GM18951 (cell line): ENCODE results near the gene SCAF11.

Source experiments
- POLR2A ChIP-seq: IDR thresholded peaks from 4 replicates; pipeline ENCODE4 v1.6.1; 2011; ENCODE audit warnings: mild to moderate bottlenecking; ENCODE audit not compliant: insufficient read length, insufficient read depth; ENCODE audit errors: extremely low read depth
- in situ Hi-C: fragments of 300-500 bp; cut with MboI; formaldehyde crosslinking; loops from one replicate; pipeline ENCODE4 v1.12.0; 2022; ENCODE audit warnings: low sequenced_read_pairs, mixed read lengths, inconsistent platforms; ENCODE audit not compliant: unreplicated experiment

SCAF11 gene

DNA sequence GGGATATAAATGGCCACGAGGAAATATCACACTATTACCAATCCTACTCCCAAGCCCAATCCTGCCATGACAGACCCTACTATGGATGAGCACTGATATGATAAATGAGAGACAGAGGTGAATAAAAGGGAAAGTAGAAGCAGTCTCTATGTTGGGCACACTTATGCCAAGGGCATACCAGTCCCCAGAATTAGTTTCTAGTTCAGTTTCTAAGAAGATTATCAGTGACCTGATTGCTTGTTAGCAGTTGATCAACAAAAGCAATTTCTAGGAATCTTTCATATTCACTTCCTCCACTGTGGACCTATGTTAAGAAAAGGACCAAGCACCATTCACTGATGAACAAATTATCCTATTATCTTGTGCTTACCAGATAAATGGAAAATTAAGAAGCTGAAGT lies 20.0 kb downstream of the SCAF11 start:
- TF ChIP-seq POLR2A: no peak
- in situ Hi-C loops: no loop called here

DNA sequence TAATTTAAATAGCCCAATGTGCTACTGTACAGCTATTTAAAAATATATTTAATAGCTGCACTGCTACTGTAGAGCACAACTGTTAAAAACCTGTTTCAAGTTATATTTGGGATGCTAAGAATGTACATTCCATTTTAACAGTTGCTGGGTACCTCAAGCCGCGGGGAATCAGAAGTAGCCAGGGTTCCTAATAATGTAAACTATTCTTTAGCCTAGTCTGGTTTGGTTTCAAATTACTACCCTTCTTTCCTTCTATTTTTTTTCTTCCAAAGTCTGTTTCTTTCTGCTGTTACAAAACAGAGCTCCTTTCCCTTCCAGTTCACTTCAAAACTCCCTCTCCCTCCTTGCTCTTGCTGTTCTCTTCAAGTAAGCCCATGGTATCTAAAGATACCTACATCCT lies 21.3 kb downstream of the SCAF11 start:
- TF ChIP-seq POLR2A: no peak
- in situ Hi-C loops: no loop called here

DNA sequence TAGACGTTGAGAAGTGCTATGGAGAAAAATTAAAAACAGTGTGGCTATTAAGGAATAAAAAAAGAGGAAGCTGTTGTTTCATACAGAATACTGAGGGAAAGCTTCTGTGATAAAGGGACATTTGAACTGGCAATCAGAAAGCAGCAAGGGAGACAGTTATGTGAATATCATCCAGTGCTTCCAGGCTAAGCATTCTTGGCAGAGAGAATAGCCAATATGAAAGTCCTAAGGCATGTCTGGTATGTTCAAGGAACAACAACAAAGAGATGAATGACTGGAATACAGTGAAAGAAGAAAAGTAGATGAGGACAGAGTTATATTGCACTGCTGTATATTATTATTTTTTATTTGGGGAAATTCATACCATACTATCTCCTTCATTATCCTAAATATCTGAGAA lies 23.9 kb downstream of the SCAF11 start:
- no peak for TF ChIP-seq POLR2A
- in situ Hi-C loops: no loop called here

DNA sequence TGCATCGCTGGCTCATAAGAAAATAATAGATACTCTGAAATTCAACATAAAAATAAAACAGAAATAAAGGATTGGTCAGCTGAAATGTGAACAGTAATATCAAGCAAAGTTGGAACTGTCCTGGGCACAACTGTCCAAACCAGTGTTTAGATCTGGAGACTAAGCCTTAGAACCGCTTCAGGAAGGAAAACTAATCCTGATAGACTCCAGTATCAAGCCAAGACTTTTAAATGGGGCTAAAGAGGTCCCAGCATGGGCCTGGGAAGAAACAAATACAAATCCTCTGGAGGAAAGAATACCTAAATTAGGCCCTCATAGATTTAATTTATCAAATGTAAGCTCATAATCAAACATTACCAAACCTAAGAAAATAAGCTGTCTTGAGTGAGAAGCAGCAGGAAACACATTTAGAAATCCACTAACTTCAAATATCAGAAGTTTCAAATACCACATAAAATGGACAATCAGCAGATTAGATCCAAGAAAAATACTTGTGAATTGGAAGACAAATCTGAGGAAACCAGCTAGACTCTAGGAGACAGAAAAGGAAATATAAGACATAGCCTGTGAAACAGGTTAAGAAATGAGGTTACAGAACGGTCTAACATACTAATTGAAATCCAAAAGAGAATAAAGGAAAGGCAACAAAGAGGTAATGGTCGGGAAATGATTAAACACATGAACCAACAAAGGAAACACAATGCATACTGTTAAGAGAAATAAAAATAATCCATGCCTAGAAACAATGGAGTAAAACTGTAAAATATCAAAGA lies 27.6 kb downstream of the SCAF11 start:
- in situ Hi-C loops: no loop called here
- no peak for TF ChIP-seq POLR2A

DNA sequence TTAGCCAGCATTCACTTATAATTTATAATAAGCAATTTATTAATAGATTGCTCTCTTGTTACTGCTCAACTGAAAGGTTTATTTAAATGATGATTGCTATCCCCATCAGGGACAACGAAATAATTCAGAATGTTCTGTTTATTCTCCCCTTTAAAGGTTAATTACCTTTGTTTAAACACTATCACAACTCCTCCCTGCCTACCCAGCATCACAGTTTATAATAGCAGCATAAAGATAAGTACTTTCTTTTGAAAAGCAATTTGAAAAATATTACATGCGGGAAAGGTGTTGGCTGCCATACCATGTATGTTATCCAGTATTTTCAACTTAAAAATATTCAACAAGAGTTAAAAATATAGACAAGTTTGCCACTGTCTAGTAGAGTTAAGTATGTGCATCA lies 30.6 kb downstream of the SCAF11 start:
- in situ Hi-C loops: no loop called here
- no peak for TF ChIP-seq POLR2A

DNA sequence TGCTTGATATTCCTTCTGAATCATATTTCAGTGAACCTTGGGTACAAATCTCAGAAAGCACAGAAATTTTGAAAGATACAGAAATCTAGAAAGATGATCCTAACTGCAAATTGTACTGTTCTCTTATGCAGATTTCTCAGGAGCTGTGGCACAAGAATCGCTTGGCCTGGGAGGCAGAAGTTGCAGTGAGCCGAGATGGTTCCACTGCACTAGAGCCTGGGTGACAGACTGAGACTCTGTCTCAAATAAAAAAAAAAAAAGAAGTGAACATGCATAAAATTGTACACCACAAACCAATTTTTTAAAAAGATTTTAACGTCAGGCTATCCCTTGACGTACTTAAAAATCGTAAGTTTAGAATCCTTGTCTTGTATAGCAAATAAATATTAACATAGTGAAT lies 31.3 kb downstream of the SCAF11 start:
- no peak for TF ChIP-seq POLR2A
- in situ Hi-C loops: no loop called here

DNA sequence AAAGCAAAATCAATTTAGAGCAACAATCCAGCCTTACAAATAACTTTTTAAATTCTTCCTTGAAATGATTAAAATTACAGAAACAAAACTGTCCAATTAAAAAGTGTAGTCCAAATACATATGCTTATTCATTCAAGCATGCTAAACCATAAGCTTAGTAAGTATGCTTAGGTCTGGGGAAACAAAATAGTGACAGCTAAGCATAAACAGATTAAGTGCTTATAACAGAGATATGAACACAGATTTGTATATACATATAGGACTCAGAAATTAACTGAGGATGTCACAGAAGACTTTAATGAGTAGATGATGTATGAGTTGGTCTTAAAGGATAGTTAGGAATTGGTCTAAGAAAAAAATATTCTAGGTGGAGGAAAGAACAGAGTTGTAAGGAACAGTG lies 41.8 kb downstream of the SCAF11 start:
- in situ Hi-C loops: no loop called here
- TF ChIP-seq POLR2A: no peak

DNA sequence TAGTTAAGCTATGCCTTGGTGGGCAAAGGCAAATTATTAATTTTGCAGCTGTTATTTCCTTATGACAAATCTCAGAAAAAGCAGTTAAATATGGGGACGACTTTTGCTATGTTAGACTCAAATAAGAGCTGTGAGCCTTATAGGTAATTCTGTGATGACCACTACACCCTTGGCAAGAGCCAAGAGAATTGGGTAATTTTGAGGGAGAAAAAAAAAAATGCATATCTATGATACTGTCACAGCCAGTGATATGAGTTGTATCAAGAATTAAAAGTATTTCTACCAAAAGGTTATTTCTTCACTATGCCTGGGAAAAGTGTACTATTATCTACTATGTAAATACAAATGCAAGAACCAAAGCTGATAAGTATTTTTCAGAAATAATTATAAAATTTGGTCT lies 43.9 kb downstream of the SCAF11 start:
- no peak for TF ChIP-seq POLR2A
- in situ Hi-C loops: no loop called here

DNA sequence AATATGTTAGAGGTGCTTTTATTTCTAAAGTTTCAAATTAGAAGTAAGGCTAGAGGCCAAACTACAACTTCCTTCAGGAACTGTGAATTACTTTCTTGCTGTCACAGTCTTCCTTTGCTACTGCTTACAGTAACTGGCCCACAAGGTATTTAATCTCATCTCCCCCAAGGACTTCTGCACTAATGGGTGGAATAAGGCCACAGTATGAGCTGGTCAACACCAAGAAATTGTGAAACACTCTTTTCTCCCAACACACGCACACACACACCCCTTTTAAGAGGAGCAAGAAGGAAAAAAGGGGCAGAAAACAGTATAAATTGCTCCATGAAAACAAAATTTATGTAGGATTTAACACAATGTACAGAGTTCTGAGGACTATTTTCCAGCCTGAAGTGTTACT lies 45.6 kb downstream of the SCAF11 start:
- in situ Hi-C loops: no loop called here
- no peak for TF ChIP-seq POLR2A

DNA sequence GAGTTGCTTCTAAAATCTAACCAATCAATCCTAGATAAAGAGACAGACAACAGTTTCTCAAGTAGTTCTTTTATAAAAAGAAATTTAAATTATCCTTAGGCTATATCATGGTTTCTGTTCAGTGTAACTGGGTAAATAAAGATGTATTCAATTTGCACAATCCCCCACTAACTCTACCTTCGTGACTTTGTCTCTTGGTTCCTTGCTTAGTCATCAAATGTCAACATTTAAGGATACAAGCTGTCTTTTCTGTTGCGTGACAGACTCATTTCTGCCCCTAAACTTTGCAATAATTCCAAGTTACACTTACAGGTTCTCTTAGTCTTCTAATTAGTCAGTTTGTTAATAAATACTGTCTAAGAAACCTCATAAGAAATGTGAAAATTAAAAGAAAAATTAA lies 50.6 kb downstream of the SCAF11 start:
- in situ Hi-C loops: no loop called here
- no peak for TF ChIP-seq POLR2A

DNA sequence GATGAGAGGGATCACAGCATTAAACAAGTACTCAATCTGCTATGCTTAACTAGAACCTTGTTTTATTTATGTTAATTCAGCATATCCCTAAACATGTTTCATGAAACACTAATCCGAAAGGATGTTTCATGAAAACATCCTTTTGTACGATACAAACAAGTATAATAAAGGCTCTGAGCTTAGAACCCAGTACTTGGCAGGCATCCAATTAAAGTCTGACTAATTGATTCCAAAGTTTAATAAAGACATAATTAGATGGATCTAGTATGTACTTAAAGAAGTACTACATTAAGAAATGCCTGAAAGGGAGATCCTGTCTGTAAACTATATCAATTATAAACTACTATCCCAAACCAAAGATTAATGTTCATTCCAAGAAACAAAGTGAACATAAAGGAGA lies 51.8 kb downstream of the SCAF11 start:
- in situ Hi-C loops: no loop called here
- TF ChIP-seq POLR2A: no peak

DNA sequence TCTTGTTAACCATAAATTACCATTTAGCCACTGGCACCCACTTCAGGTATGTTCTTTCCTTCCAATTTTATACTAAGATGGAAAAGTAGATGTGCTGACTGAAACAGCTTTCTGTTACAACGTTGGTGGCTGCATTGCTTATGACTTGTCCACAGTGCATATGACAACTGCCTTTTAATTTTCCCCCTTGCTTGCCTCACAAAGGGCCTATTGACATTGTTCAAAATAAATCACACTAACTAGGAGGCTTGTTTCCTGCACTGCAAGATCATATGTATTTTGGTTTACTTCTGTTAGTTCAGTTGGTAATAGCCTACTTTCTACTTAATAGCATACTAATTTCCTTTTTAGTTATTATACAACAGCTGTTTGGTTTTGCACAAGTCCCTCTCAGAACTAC lies 55.4 kb downstream of the SCAF11 start:
- in situ Hi-C loops: no loop called here

DNA sequence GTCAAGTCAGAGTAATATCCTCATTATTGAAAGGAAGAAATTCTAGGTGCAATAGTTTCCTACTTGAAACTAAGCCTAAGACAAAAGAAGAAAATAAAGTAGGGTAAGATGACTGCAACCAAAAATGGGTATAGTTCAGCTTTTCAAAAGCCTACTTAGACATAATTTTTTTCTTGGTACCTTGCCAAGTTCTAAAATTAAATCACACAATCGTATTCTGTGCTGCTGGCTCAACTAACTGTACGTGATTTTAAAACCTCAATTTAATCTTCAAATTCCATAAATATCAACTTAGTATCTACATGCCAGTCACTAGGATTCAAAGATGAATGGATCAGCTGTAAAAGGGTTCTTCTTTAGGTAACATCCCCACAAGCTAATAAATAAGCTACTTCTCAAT lies 56.9 kb downstream of the SCAF11 start:
- TF ChIP-seq POLR2A: no peak
- in situ Hi-C loops: no loop called here

More for the DNA sequence above, 55.4 kb downstream of the SCAF11 start:
- TF ChIP-seq POLR2A: no peak

DNA sequence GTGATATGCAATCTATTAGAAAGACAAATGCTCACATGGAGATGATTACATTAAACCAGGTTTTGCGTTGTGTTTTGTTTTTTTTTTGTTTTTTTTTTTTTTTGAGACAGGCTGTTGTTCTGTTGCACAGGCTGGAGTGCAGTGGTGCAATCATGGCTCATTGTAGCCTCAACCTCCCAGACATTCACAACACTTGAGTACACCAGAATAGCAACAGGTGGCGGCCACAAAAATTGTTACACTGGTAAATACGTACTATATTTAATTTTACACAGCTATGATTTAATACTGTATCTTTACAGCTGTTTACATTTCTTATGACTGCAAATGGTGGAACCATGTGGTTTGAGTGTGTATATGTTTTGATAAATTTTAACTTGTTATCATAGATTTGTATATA lies 60.0 kb downstream of the SCAF11 start:
- TF ChIP-seq POLR2A: no peak
- in situ Hi-C loops: no loop called here

DNA sequence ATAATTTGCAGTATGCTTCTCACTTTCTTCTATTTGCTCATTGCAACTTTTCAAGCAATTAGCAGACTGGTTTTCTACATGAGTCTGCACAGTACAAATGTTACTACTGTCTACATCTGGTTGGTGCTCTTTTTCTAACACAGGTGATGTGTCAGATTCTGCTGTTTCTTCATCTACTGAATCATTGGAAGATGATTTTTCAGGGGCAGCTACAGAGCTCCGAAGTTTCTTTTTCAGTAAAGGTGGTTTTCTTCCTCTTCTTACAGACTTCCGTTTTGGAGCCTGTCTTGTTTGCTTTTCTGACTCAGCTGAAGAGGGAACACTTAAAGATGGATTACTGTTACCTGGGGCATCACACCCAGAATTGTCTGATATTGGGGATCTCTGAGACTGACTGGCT lies 62.1 kb downstream of the SCAF11 start:
- TF ChIP-seq POLR2A: no peak
- in situ Hi-C loops: no loop called here

DNA sequence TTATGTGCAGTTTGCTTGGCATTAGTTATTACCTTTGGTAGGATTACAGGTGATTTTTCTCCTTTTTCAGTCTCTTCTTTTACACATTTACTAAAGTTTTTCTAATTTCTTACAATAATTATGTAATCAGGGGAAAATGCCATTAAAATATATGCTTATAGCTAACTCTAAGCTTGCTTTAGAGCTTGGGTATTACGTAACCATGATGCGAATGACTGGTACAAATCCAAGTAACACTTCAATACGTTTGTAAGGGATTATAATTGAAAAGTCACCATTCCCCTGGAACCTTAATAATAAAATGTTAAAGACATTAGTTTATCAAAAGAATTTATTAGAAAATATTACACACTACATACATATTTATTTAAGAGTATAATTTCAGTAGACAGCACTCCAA lies 71.6 kb downstream of the SCAF11 start:
- in situ Hi-C loops: no loop called here

More for the DNA sequence above, 71.6 kb downstream of the SCAF11 start:
- no peak for TF ChIP-seq POLR2A
